ENCODE measurements around the gene SLC41A3.
"Not testable (repeated sequence)": the region's sequence is repeated elsewhere in the genome, so short reads cannot be mapped to it uniquely, and the experiment has no call there.

SLC41A3 gene

DNA sequence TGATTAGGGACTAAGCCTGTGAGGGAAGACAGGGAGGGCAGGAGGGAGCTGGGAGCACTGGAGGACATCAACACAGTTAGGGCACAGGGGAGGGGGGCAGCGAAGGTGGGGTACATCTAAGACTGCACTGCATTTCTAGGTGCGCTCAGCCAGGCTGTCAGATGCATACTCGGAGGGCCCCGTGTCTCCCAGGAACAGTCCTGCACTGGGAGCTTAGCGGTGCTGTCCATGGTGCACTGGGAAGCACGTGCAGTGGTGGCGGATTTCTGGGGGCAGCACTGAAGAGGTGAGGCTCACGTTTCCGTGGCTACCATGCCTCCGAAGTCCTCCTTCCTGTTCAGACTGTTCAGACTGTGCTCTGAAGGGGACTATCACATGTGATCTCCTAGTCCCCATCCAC, 60.5 kb downstream of the SLC41A3 start:
- DNase-seq, result no peak

- peak; percentile 49 for DNase-seq
Measured at GRCh38 chr3:126022741-126023359, 61.1 kb downstream of the SLC41A3 start.

GRCh38 chr3:126021702-126022101, 62.2 kb downstream of the SLC41A3 start:
- DNase-seq, result no peak

- DNase-seq, result no peak
Measured at GRCh38 chr3:126021224-126021623, 62.7 kb downstream of the SLC41A3 start.

- DNase-seq, result no peak
Measured at GRCh38 chr3:126019683-126020082, 64.2 kb downstream of the SLC41A3 start.

- DNase-seq, result no peak
Measured at GRCh38 chr3:126018995-126019394, 64.9 kb downstream of the SLC41A3 start.

GRCh38 chr3:126018545-126018944, 65.4 kb downstream of the SLC41A3 start:
- no peak for DNase-seq

- DNase-seq, result no peak
Measured at GRCh38 chr3:126017362-126017761, 66.6 kb downstream of the SLC41A3 start.

DNA sequence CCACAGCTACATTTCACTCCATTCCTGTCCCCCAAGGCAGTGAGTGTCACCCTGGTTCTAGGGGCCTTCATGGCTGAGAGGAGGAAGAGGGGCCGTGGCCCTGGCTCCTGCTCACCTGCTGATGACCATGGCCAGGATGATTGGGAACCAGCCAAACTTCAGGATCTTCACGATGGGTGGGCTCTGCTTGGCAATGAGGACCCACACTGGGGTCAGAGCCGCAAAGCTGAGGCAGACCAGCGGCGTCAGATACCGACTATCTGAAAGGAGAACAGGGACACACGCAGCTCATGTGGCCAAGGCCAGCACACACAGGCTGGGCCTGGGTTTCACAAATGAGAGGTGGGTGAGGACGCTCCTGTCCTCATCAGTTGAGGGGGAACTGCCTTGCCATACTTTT, 67.3 kb downstream of the SLC41A3 start:
- no peak for DNase-seq

- DNase-seq, result no peak
Measured at GRCh38 chr3:126015075-126015474, 68.8 kb downstream of the SLC41A3 start.

- no peak for DNase-seq
Measured at GRCh38 chr3:126014252-126014651, 69.7 kb downstream of the SLC41A3 start.

GRCh38 chr3:126013751-126014156, 70.2 kb downstream of the SLC41A3 start:
- DNase-seq, result no peak

- DNase-seq, result no peak
Measured at GRCh38 chr3:126009181-126009580, 74.7 kb downstream of the SLC41A3 start.

DNA sequence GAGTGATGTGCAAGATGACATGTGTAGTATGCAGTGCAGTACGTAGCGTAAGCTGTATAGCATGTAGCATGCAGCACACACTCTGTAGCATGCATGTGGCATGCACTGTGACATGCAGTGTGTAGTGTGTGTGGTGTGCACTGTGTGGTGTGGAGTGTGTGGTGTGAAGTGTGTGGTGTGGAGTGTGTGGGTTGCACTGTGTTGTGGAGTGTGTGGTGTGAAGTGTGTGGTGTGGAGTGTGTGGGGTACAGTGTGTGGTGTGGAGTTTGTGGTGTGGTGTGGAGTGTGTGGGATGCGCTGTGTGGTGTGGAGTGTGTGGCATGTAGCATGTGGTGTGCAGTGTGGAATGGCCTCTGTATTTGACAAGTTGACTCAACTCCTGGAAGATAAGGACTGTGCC, 75.7 kb downstream of the SLC41A3 start:
- no peak for DNase-seq

DNA sequence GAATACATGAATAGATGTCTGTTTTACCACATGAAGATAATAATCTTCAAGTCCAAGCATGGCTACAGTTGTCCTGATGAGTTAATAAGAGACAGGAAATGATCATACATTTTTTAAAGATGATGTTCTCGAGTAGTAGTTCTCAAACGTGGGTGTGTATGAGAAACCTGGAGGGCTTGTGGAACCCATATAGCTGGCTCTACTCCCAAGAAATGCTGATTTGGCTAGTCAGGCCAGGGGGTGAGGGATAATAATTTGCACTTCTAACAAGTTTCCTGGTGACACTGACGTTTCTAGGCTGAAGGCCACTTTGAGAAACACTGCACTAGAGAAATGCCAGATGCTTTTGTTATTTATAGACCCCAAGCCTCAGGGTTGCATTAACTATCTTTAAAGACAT, 78.0 kb downstream of the SLC41A3 start:
- DNase-seq, result no peak

GRCh38 chr3:126004692-126005091, 79.2 kb downstream of the SLC41A3 start:
- DNase-seq, result no peak

- DNase-seq, result no peak
Measured at GRCh38 chr3:126004217-126004616, 79.7 kb downstream of the SLC41A3 start.

DNA sequence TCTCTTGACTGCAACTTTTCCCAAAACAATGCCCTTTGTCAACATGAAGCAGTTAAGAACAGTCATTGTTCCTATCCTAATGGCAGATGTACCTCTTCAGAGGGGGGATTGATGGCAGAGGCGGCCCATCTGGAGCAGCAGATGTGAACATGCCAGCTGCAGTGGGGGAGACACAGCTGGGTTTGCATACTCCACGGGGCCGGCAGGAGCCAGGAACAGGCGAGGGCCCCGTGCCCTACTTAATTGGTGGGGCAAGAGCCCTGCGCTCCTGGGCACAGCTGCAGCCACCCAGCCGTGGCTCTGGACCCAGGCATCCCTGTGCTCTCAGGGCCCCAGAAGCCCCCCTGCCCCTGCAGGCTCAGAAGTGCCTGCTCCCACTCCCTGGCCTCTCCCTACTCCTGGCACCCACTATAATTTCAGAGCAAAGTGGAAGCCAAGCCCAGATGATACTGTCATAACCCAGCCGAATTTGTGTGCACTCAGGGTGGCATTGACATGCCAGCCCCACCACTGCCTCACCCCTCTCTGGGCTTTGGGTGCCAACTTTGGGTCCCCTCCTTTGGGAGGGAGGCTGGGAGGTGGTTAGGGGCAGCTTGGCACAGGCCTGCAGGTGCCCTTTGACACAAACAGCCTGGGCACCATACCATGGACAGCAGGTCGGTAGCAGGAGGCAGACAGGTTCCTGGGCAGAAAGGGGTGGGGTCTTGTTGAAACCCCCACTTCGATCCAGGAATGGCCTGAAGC, 80.3 kb downstream of the SLC41A3 start:
- no peak for DNase-seq

DNA sequence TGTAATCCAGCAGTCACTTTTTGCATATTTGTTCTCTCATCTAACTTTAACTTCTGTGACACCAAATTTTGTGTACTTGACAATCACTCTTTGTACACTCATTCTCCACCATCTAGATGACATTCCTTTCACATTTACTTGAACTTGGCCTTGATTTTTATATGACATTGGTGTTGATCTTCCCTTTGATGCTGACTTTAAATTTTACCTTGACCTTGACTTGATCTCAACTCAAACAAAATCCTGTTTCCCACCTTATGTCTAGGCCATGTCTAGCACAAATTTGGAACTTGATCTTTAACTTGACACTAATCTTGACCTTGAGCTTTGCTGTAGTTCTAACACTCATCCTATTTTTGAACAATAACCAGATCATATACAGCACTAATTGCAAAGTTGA, 81.7 kb downstream of the SLC41A3 start:
- no peak for DNase-seq

DNA sequence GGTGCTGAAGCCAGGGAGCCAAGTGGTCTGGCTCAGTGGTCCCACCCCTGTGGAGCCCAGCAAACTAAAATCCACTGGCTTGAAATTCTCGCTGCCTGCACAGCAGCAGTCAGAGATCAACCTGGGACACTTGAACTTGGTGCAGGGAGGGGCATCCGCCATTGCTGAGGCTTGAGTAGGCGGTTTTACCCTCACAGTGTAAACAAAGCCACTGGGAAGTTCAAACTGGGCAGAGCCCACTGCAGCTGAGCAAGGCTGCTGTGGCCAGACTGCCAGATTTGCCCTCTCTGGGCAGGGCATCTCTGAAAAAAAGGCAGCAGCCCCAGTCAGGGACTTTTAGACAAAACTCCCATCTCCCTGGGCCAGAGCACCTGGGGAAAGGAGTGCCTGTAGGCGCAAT, 87.2 kb downstream of the SLC41A3 start:
- not testable (repeated sequence) for DNase-seq

GRCh38 chr3:125990253-125990970, 93.5 kb downstream of the SLC41A3 start:
- peak; percentile 79 for DNase-seq

- not testable (repeated sequence) for DNase-seq
Measured at GRCh38 chr3:125984951-125985350, 99.0 kb downstream of the SLC41A3 start.

GRCh38 chr3:125977104-125977503, 106.8 kb downstream of the SLC41A3 start:
- not testable (repeated sequence) for DNase-seq

DNA sequence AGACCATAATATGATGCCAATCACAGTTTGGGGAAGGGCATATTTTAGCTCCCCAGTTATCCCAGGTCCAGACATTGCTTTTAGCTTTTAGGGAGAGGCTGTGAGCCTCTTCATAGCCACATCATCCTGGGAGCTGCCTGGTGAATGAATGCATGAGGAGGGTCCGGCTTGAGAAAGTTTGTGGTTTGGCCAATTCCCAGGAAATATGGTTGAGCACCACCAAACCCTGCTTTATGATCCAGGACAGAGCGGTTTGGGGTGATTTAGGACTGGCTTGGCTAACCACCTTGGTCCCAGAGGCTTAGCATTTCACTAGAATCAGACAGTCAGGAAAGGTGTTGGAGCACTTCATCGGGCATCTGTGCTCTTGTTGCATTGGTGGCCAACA, 107.9 kb downstream of the SLC41A3 start:
- DNase-seq, result not testable (repeated sequence)
